ENCODE results near the gene PDZK1IP1.

PDZK1IP1 gene

GRCh38 chr1:47137925-47138615 lies 51.8 kb downstream of the PDZK1IP1 start:
- TF ChIP-seq CTCF (IDR thresholded peaks at IDR 0.05; ENCODE audit: extremely low read depth, insufficient read depth, missing control alignments): no peak
- in situ Hi-C loops (cut with MboI; ENCODE audit: low pct_unique_long_range_greater_than_20kb, low sequenced_read_pairs, unreplicated experiment): no loop called here

GRCh38 chr1:47137198-47137597 lies 52.6 kb downstream of the PDZK1IP1 start, which contains the start of gene CYP4A22:
Gene CYP4A22 (plus strand): TSS chr1:47137441. CDS start chr1:47137486, 45 bp downstream.
- no peak for DNase-seq (ENCODE audit: low spot score)
- in situ Hi-C loops (cut with MboI; ENCODE audit: low pct_unique_long_range_greater_than_20kb, low sequenced_read_pairs, unreplicated experiment): no loop called here
- TF ChIP-seq CTCF (IDR thresholded peaks at IDR 0.05; ENCODE audit: extremely low read depth, insufficient read depth, missing control alignments): no peak

More at GRCh38 chr1:47137925-47138615, 51.8 kb downstream of the PDZK1IP1 start:
- no peak for DNase-seq (ENCODE audit: low spot score)

Data from GM13977 (cell line).